Gastrocnemius medialis (tissue), 4 donors: ENCODE measurements around the gene TTC23. TPM values are rescaled to one million over a fixed set of nuclear protein-coding genes. Genes with fewer than 3 reads are reported as not detected.

ENCODE experiments used
- ATAC-seq, 2 donors: fragments of 150-250 bp; one replicate each; pipeline ENCODE4 v1.9.1; 2016
- DNase-seq, 2 donors: peaks; one replicate each; pipeline ENCODE4 v3.0.0-alpha.2; 2019
- H3K27ac ChIP-seq, 4 donors: fragments of 200-600 bp; sonication (generic); 1 replicate in 1 of 4; 2 replicates in 3 of 4; pipeline ENCODE4 v1.5.1; 2016 to 2018; ENCODE audit warnings: mild to moderate bottlenecking in 2 of 4, moderate library complexity in 1 of 4
- H3K27me3 ChIP-seq, 3 donors: fragments of 200-600 bp; sonication (generic) in 2 of 3; 1 replicate in 1 of 3; 2 replicates in 2 of 3; pipeline versions ENCODE4 v1.5.1 to v1.6.0; 2016 to 2019; ENCODE audit warnings: mild to moderate bottlenecking in 1 of 3, moderate library complexity in 1 of 3
- H3K36me3 ChIP-seq, 2 donors: fragments of 200-600 bp; sonication (generic) in 1 of 2; one replicate each; pipeline ENCODE4 v1.5.1; 2017 to 2018
- H3K4me1 ChIP-seq, 2 donors: fragments of 200-600 bp; sonication (generic) in 1 of 2; one replicate each; pipeline ENCODE4 v1.5.1; 2016 to 2017; ENCODE audit warnings: mild to moderate bottlenecking in 2 of 2
- H3K4me3 ChIP-seq, 4 donors: fragments of 200-600 bp; sonication (generic) in 3 of 4; 1 replicate in 1 of 4; 2 replicates in 3 of 4; pipeline ENCODE4 v1.5.1; 2016 to 2019; ENCODE audit warnings: mild to moderate bottlenecking in 2 of 4
- H3K9me3 ChIP-seq, 3 donors: fragments of 200-600 bp; sonication (generic) in 2 of 3; 1 replicate in 1 of 3; 2 replicates in 2 of 3; pipeline ENCODE4 v1.5.1; 2016 to 2019
- POLR2A ChIP-seq, 2 donors: fragments of 450-650 bp; IDR thresholded peaks; one replicate each; pipeline ENCODE4 v1.6.1; 2017; ENCODE audit warnings: antibody characterized with exemption in 2 of 2, mild to moderate bottlenecking in 2 of 2, moderate library complexity in 2 of 2
- in situ Hi-C, 4 donors: fragments of 200-750 bp; cut with MboI; loops; one replicate each; pipeline versions ENCODE4 v1.15.0 to v1.8.0; 2017; ENCODE audit warnings: low sequenced_read_pairs in 4 of 4
- intact Hi-C: fragments of 100-400 bp; cut with DNase I; formaldehyde crosslinking; loops from one replicate; pipeline ENCODE4 v1.15.1; 2023; ENCODE audit warnings: low total_unique reads
- total RNA-seq, 4 donors: library from RNA; depleted of rRNA; stranded (reverse); fragments of >200 nt; gene quantifications; one replicate each; pipeline versions ENCODE4 v1.1.0 to v1.2.3, GENCODE V29; 2016
- TF ChIP-seq, protein P1 (sequence below), 5 experiments: fragments of 450-650 bp in 3 of 5; fragments of 200-600 bp in 2 of 5; sonication (generic) in 2 of 5; IDR thresholded peaks in 4 of 5; conservative IDR thresholded peaks in 1 of 5; 1 replicate in 4 of 5; 2 replicates in 1 of 5; pipeline ENCODE4 v1.5.1; 2016 to 2019; ENCODE audit warnings: antibody characterized with exemption in 5 of 5, mild to moderate bottlenecking in 3 of 5, moderate library complexity in 3 of 5

Gene TTC23
- total RNA-seq, 4 donors from 2014 or later, result 5.6 to 9.9 (median 7.7) TPM

DNA sequence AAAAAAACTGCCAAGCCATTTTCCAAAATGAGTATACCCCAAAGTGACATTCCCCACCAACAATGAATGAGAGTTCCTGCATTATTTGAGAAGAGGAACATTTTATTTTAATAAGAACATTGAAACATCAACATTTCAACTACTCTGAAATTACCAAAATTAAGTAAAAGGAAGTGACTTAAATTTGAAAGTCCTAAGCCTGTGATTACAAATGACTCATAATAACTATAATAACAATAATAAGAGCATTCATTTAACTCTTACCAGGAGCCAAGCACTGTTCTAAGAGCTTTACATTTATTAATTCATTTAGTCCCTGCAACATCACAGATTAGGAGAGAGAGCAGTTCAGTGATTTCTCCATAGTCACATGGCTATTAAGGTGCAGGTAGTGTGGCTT, 34.3 kb upstream of the TTC23 start:
- Histone ChIP-seq H3K4me3 (no peak overlapping the region), H3K36me3 (no peaks in the 10 kb centered on the region), H3K9me3 (no peaks in the 10 kb centered on the region), H3K27ac (no peak overlapping the region), H3K4me1 (peaks cover 11 to 18% of the 10 kb centered on the region in 2 donors), H3K27me3 (no peaks in the 10 kb centered on the region)
- no peak for TF ChIP-seq POLR2A (IDR thresholded peaks at IDR 0.05)
- TF ChIP-seq, protein P1, sequence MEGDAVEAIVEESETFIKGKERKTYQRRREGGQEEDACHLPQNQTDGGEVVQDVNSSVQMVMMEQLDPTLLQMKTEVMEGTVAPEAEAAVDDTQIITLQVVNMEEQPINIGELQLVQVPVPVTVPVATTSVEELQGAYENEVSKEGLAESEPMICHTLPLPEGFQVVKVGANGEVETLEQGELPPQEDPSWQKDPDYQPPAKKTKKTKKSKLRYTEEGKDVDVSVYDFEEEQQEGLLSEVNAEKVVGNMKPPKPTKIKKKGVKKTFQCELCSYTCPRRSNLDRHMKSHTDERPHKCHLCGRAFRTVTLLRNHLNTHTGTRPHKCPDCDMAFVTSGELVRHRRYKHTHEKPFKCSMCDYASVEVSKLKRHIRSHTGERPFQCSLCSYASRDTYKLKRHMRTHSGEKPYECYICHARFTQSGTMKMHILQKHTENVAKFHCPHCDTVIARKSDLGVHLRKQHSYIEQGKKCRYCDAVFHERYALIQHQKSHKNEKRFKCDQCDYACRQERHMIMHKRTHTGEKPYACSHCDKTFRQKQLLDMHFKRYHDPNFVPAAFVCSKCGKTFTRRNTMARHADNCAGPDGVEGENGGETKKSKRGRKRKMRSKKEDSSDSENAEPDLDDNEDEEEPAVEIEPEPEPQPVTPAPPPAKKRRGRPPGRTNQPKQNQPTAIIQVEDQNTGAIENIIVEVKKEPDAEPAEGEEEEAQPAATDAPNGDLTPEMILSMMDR (IDR thresholded peaks at IDR 0.05 in 4 of 5, conservative IDR thresholded peaks at IDR 0.05 in 1 of 5), result no peak
- in situ Hi-C loops (loop anchor here (10.0 to 25.0 kb wide), 3 partner anchors 104 to 471 kb away; no protein-coding TSS in a partner anchor), intact Hi-C loops (loop anchor here (10.0 kb wide), 1 partner anchor 121 kb away; no protein-coding TSS in a partner anchor)
- ATAC-seq (no peak), DNase-seq (no peak)

DNA sequence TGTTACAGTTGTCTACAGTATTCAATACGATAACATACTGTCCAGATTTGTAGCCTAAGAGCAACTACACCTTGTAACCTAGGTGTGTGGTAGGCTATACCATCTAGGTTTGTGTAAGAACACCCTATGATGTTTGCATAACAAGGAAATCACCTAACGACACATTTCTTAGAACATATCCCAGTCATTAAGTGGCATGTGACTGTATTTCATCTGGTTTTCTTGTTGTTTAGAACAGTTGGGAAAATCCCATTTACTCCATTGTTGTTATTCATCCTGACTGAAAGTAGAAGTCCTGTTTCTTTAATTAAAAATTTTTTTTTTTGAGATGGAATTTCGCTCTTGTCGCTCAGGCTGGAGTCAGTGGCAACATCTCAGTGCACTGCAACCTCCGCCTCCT, 33.2 kb upstream of the TTC23 start:
- H3K9me3 ChIP-seq, result no peaks in the 10 kb centered on the region
- peaks cover 11 to 18% of the 10 kb centered on the region in 2 donors for H3K4me1 ChIP-seq
- in situ Hi-C loops (loop anchor here (10.0 to 25.0 kb wide), 3 partner anchors 105 to 472 kb away; no protein-coding TSS in a partner anchor), intact Hi-C loops (loop anchor here (10.0 kb wide), 1 partner anchor 122 kb away; no protein-coding TSS in a partner anchor)
- no peaks in the 10 kb centered on the region for H3K36me3 ChIP-seq
- peak overlapping the region in 1 of 4 donors; percentile 34 for H3K27ac ChIP-seq
- DNase-seq (no peak), ATAC-seq (peak in 1 of 2 donors; percentile 23)
- no peak for TF ChIP-seq POLR2A (IDR thresholded peaks at IDR 0.05)
- TF ChIP-seq, protein P1 (IDR thresholded peaks at IDR 0.05 in 4 of 5, conservative IDR thresholded peaks at IDR 0.05 in 1 of 5), result no peak
- no peaks in the 10 kb centered on the region for H3K27me3 ChIP-seq
- no peak overlapping the region for H3K4me3 ChIP-seq

- Histone ChIP-seq H3K27me3 (no peaks in the 10 kb centered on the region), H3K36me3 (no peaks in the 10 kb centered on the region), H3K4me1 (peaks cover 11 to 18% of the 10 kb centered on the region in 2 donors), H3K27ac (peak overlapping the region in 1 of 4 donors; percentile 34), H3K9me3 (no peaks in the 10 kb centered on the region), H3K4me3 (no peak overlapping the region)
- intact Hi-C loops (loop anchor here (10.0 kb wide), 1 partner anchor 123 kb away; no protein-coding TSS in a partner anchor), in situ Hi-C loops (loop anchor here (10.0 to 25.0 kb wide), 3 partner anchors 105 to 473 kb away; no protein-coding TSS in a partner anchor)
- ATAC-seq (no peak), DNase-seq (no peak)
- TF ChIP-seq, protein P1 (IDR thresholded peaks at IDR 0.05 in 4 of 5, conservative IDR thresholded peaks at IDR 0.05 in 1 of 5), result no peak
- no peak for TF ChIP-seq POLR2A (IDR thresholded peaks at IDR 0.05)
These were observed 32.7 kb upstream of the TTC23 start for GRCh38 chr15:99282121-99282520.

DNA sequence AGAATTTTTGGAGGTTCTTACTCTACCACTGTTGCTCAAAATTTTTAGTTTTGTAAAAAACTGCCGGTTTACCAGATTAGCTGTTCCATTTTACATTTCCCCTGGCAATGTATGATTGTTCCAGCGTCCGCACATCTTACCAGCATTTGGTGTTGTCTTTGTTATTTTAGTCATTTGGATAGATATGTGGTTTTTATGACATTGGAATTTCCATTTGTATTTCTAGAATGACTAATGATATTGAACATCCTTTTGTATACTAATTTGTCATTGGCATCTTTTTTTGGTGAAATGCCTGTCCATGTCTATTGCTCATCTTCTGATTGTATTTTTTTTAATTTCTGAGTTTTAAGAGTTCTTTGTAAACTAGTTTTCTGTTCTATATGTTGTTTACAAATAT, 30.4 kb upstream of the TTC23 start:
- intact Hi-C loops (loop anchor here (10.0 kb wide), 1 partner anchor 125 kb away; no protein-coding TSS in a partner anchor), in situ Hi-C loops (loop anchor here (10.0 to 25.0 kb wide), 3 partner anchors 107 to 475 kb away; no protein-coding TSS in a partner anchor)
- H3K36me3 ChIP-seq, result no peaks in the 10 kb centered on the region
- DNase-seq (no peak), ATAC-seq (no peak)
- H3K4me3 ChIP-seq, result no peak overlapping the region
- H3K4me1 ChIP-seq, result peaks cover 11 to 12% of the 10 kb centered on the region in 2 donors
- no peaks in the 10 kb centered on the region for H3K9me3 ChIP-seq
- H3K27me3 ChIP-seq, result no peaks in the 10 kb centered on the region
- TF ChIP-seq POLR2A (IDR thresholded peaks at IDR 0.05), result no peak
- no peak overlapping the region for H3K27ac ChIP-seq

GRCh38 chr15:99279290-99279689, 29.9 kb upstream of the TTC23 start:
- Histone ChIP-seq H3K27me3 (no peaks in the 10 kb centered on the region), H3K36me3 (no peaks in the 10 kb centered on the region), H3K4me1 (peaks cover 6 to 7% of the 10 kb centered on the region in 2 donors), H3K9me3 (no peaks in the 10 kb centered on the region), H3K4me3 (no peak overlapping the region), H3K27ac (no peak overlapping the region)
- DNase-seq, result no peak
- TF ChIP-seq, protein P1 (IDR thresholded peaks at IDR 0.05 in 4 of 5, conservative IDR thresholded peaks at IDR 0.05 in 1 of 5), result no peak
- no peak for TF ChIP-seq POLR2A (IDR thresholded peaks at IDR 0.05)
- intact Hi-C loops, result no loop called here
- no peak for ATAC-seq
- in situ Hi-C loops, result loop anchor here in 3 of 4 donors (10.0 to 25.0 kb wide), 3 partner anchors 108 to 476 kb away; no protein-coding TSS in a partner anchor
